B cell (primary cell): ENCODE measurements around the gene EIF4EBP2. TPM values are rescaled to one million over a fixed set of nuclear protein-coding genes. Genes with fewer than 3 reads are reported as not detected.

Experiments
- ATAC-seq: fragments of 200-7000 bp; cut with Tn5 transposase; one replicate; pipeline ENCODE4 v1.10.0; 2021; ENCODE audit warnings: low read depth, mild to moderate bottlenecking, moderate number of reproducible peaks, moderate library complexity
- CTCF ChIA-PET: fragments of 350-600 bp; sonication (Branson Sonifier 250); formaldehyde crosslinking; loops from one replicate; lab custom pipeline; 2021; ENCODE audit warnings: antibody characterized with exemption, inconsistent platforms; lab: Charles Lee
- POLR2A ChIA-PET: fragments of 350-600 bp; sonication (Branson Sonifier 250); formaldehyde crosslinking; loops from one replicate; lab custom pipeline; 2021; ENCODE audit warnings: antibody characterized with exemption; lab: Charles Lee
- DNase-seq: peaks from one replicate; pipeline ENCODE4 v3.0.0; 2013
- H2AFZ ChIP-seq: 2 replicates; pipeline ENCODE4 v1.6.1; 2012; ENCODE audit warnings: mild to moderate bottlenecking, low read depth, low read length; ENCODE audit not compliant: insufficient read depth, poor library complexity, severe bottlenecking
- H3K27ac ChIP-seq, 2 donors: 1 replicate in 1 of 2; 2 replicates in 1 of 2; pipeline ENCODE4 v1.5.1; 2012 to 2013; ENCODE audit warnings: low read length in 2 of 2, mild to moderate bottlenecking in 2 of 2, moderate library complexity in 1 of 2
- H3K27me3 ChIP-seq, 4 experiments: fragments of 200-600 bp in 1 of 4; sonication (generic) in 1 of 4; replicated peaks in 1 of 4; 1 replicate in 2 of 4; 2 replicates in 2 of 4; pipeline versions ENCODE4 v1.6.1 to v1.7.0; 2013 to 2016; ENCODE audit warnings: low read length in 3 of 4, mild to moderate bottlenecking in 2 of 4, mixed read lengths in 1 of 4, moderate library complexity in 1 of 4; ENCODE audit not compliant: insufficient read depth in 4 of 4, control insufficient read depth in 3 of 4; ENCODE audit errors: control extremely low read depth in 1 of 4
- H3K36me3 ChIP-seq, 2 experiments: replicated peaks in 1 of 2; 1 replicate in 1 of 2; 2 replicates in 1 of 2; pipeline versions ENCODE4 v1.6.1 to v1.7.1; 2013; ENCODE audit warnings: low read length in 1 of 2; ENCODE audit not compliant: insufficient read depth in 2 of 2, control insufficient read depth in 1 of 2; ENCODE audit errors: control extremely low read depth in 1 of 2, extremely low read depth in 1 of 2
- H3K4me1 ChIP-seq, 2 donors: fragments of 200-600 bp in 1 of 2; sonication (generic) in 1 of 2; 1 replicate in 1 of 2; 2 replicates in 1 of 2; pipeline versions ENCODE4 v1.5.1 to v1.6.1; 2013 to 2017; ENCODE audit warnings: low read length in 2 of 2; ENCODE audit not compliant: control insufficient read depth in 2 of 2, insufficient read depth in 2 of 2
- H3K4me2 ChIP-seq: replicated peaks from 2 replicates; pipeline ENCODE3; 2012; ENCODE audit warnings: mild to moderate bottlenecking, low read depth, low read length; ENCODE audit not compliant: poor library complexity, severe bottlenecking
- H3K4me3 ChIP-seq, 5 experiments: fragments of 200-600 bp in 1 of 5; sonication (generic) in 1 of 5; 1 replicate in 3 of 5; 2 replicates in 2 of 5; pipeline versions ENCODE4 v1.5.1 to v1.7.0; 2011 to 2016; ENCODE audit warnings: low read length in 4 of 5, mild to moderate bottlenecking in 4 of 5, low read depth in 2 of 5, control low read depth in 1 of 5, moderate library complexity in 1 of 5; ENCODE audit not compliant: insufficient read depth in 1 of 5; ENCODE audit errors: control extremely low read depth in 1 of 5, extremely low read depth in 1 of 5
- H3K79me2 ChIP-seq: fragments of 200-600 bp; sonication (generic); one replicate; pipeline ENCODE4 v1.6.0; 2016; ENCODE audit warnings: low read length; ENCODE audit not compliant: control insufficient read depth, insufficient read depth
- H3K9ac ChIP-seq: fragments of 200-600 bp; sonication (generic); 2 replicates; pipeline ENCODE4 v1.6.1; 2017; ENCODE audit warnings: mild to moderate bottlenecking, low read length, moderate library complexity
- H3K9me3 ChIP-seq, 3 donors: one replicate each; pipeline versions ENCODE4 v1.6.1 to v1.7.1; 2013; ENCODE audit warnings: low read length in 2 of 3; ENCODE audit not compliant: control insufficient read depth in 2 of 3, insufficient read depth in 1 of 3; ENCODE audit errors: control extremely low read depth in 1 of 3
- H4K20me1 ChIP-seq: 2 replicates; pipeline ENCODE4 v1.6.0; 2012; ENCODE audit warnings: mild to moderate bottlenecking, low read length; ENCODE audit not compliant: insufficient read depth, control insufficient read depth, poor library complexity, severe bottlenecking
- H3K27ac Mint-ChIP-seq: one replicate; pipeline ENCODE4 v1.8.0; 2021; ENCODE audit warnings: mixed read lengths
- H3K27me3 Mint-ChIP-seq: one replicate; pipeline ENCODE4 v1.8.0; 2021; ENCODE audit warnings: mixed read lengths
- H3K4me1 Mint-ChIP-seq: one replicate; pipeline ENCODE4 v1.8.0; 2021; ENCODE audit warnings: mixed read lengths
- H3K4me3 Mint-ChIP-seq: one replicate; pipeline ENCODE4 v1.8.0; 2021; ENCODE audit warnings: mixed read lengths
- H3K9me3 Mint-ChIP-seq: one replicate; pipeline ENCODE4 v1.8.0; 2022; ENCODE audit warnings: mixed read lengths; ENCODE audit not compliant: insufficient read depth
- EZH2 ChIP-seq: IDR thresholded peaks from 2 replicates; pipeline ENCODE4 v1.6.1; 2012; ENCODE audit warnings: borderline replicate concordance, low read depth, mild to moderate bottlenecking, moderate library complexity, low read length; ENCODE audit not compliant: insufficient read depth, poor library complexity, severe bottlenecking
- WGBS: methylation state at CpG from one replicate; pipeline ENCODE4 v1.1.5; 2013; ENCODE audit warnings: missing lambda C conversion rate; ENCODE audit not compliant: insufficient coverage; 5-methylcytosine and 5-hydroxymethylcytosine counted together
- intact Hi-C: fragments of 100-400 bp; cut with micrococcal nuclease; formaldehyde crosslinking; loops from one replicate; pipeline ENCODE4 v1.10.0; 2022
- polyA minus RNA-seq: library from RNA; depleted of rRNA, polyadenylated mRNA; stranded (reverse); fragments of >200 nt; gene quantifications from 2 replicates; pipeline ENCODE4 v1.2.3, GENCODE V29; 2012
- polyA plus RNA-seq: library from polyadenylated mRNA; depleted of rRNA; stranded (reverse); fragments of >200 nt; gene quantifications from 2 replicates; pipeline ENCODE4 v1.2.3, GENCODE V29; 2012
- total RNA-seq, 2 donors: library from RNA; stranded (reverse); fragments of 120-200 nt in 1 of 2; gene quantifications; 1 replicate in 1 of 2; 2 replicates in 1 of 2; pipeline versions ENCODE4 v1.2.3 to v1.2.4, GENCODE V29; 2013 to 2022
- TF ChIP-seq, protein P1 (sequence below): fragments of 200-600 bp; IDR thresholded peaks from one replicate; pipeline ENCODE4 v1.8.0; 2022; ENCODE audit warnings: antibody characterized with exemption, mild to moderate bottlenecking

EIF4EBP2 gene, protein sequence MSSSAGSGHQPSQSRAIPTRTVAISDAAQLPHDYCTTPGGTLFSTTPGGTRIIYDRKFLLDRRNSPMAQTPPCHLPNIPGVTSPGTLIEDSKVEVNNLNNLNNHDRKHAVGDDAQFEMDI
- total RNA-seq (37.8 and 38.2 TPM in 2 replicates), polyA plus RNA-seq (8.7 and 10.2 TPM in 2 replicates), polyA minus RNA-seq (11.3 and 13.4 TPM in 2 replicates)
- total RNA-seq (2013), result 16.6 TPM

DNA sequence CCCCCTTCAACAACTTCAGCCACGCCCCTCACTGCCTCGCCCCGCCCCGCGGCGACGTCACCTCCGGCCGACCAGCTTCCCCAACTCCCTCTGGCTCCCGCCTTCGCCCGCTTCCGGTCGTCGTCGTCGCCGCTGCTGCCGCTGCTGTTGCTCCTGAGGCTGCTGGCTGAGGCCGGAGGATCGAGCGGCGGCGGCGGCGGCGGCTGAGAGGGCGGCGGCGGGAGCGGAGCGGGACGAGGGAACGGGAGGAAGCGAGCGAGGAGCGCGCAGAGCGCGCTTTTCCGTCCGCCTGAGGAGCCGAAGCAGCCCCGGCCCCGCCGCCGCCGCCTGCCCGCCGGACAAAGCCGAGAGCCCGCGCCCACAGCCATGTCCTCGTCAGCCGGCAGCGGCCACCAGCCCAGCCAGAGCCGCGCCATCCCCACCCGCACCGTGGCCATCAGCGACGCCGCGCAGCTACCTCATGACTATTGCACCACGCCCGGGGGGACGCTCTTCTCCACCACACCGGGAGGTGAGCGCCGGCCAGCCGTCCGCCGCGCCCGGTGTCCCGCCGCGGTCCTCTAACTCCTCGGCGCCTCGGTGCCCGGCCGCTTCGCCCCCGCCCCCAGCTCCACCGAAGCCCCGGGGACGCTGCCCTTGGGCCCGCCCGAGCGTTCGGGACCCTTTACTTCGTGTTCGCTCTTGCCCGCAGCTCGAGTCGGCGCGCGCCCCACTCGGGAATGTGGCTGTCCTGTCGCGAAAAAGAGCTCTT is at the start of gene EIF4EBP2:
TSS of gene EIF4EBP2 (plus strand) at position 110 of the 751 bp plus-strand sequence. CDS start at position 367, 257 bp downstream.
- POLR2A ChIA-PET, result interaction anchor here (0.5 to 0.8 kb wide), 3 partner anchors 74 to 444 kb away, joined by 3 read pairs; no protein-coding TSS in a partner anchor

More for the DNA sequence above, at the start of gene EIF4EBP2:
- peak within 1 kb of the TSS; percentile 92 for H2AFZ ChIP-seq
- peak; percentile 99 for ATAC-seq
- Mint-ChIP-seq H3K9me3 (no peaks in the 10 kb centered on the region), H3K27me3 (no peaks in the 10 kb centered on the region), H3K27ac (peak within 1 kb of the TSS; percentile 96), H3K4me1 (peaks cover 43% of the 10 kb centered on the region), H3K4me3 (peak within 1 kb of the TSS; percentile 94)
- CTCF ChIA-PET, result interaction anchor here (0.6 to 2.7 kb wide), 12 partner anchors 11 to 354 kb away, joined by 3 to 17 read pairs (median 4); partner anchors contain the start of genes PPA1, SAR1A and TYSND1
- peak within 1 kb of the TSS; percentile 53 to 88 (median 77) for H3K4me3 ChIP-seq
- TF ChIP-seq, protein P1, sequence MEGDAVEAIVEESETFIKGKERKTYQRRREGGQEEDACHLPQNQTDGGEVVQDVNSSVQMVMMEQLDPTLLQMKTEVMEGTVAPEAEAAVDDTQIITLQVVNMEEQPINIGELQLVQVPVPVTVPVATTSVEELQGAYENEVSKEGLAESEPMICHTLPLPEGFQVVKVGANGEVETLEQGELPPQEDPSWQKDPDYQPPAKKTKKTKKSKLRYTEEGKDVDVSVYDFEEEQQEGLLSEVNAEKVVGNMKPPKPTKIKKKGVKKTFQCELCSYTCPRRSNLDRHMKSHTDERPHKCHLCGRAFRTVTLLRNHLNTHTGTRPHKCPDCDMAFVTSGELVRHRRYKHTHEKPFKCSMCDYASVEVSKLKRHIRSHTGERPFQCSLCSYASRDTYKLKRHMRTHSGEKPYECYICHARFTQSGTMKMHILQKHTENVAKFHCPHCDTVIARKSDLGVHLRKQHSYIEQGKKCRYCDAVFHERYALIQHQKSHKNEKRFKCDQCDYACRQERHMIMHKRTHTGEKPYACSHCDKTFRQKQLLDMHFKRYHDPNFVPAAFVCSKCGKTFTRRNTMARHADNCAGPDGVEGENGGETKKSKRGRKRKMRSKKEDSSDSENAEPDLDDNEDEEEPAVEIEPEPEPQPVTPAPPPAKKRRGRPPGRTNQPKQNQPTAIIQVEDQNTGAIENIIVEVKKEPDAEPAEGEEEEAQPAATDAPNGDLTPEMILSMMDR, result no peak
- TF ChIP-seq EZH2, result no peak
- H3K9ac ChIP-seq, result peak within 1 kb of the TSS; percentile 86
- peaks cover 35% of the 10 kb centered on the region for H4K20me1 ChIP-seq
- no peaks in the 10 kb centered on the region for H3K27me3 ChIP-seq
- no peaks in the 10 kb centered on the region for H3K9me3 ChIP-seq
- H3K4me1 ChIP-seq, result peaks cover 23 to 24% of the 10 kb centered on the region in 2 donors
- H3K79me2 ChIP-seq, result peaks cover 54% of the 10 kb centered on the region
- intact Hi-C loops, result loop anchor here (1.0 to 5.0 kb wide), 7 partner anchors 22 to 413 kb away; partner anchors contain the start of genes LRRC20, PPA1, SAR1A and TYSND1
- peak within 1 kb of the TSS; percentile 95 for H3K4me2 ChIP-seq
- peak; percentile 97 for DNase-seq
- peak within 1 kb of the TSS; percentile 11 to 84 for H3K27ac ChIP-seq
- no peaks in the 10 kb centered on the region for H3K36me3 ChIP-seq
- WGBS, result under 1% methylated on average over 103 of the region's 103 CpGs
